GM19328 (cell line): ENCODE results near the gene OLFML2B.
"Not testable (repeated sequence)": the region's sequence is repeated elsewhere in the genome, so short reads cannot be mapped to it uniquely, and the experiment has no call there.

Source experiments
- ATAC-seq: cut with Tn5 transposase; IDR thresholded peaks from one replicate; pipeline ENCODE4 v1.9.1; 2021; ENCODE audit warnings: mild to moderate bottlenecking, moderate library complexity; ENCODE audit not compliant: unreplicated experiment

Gene OLFML2B

DNA sequence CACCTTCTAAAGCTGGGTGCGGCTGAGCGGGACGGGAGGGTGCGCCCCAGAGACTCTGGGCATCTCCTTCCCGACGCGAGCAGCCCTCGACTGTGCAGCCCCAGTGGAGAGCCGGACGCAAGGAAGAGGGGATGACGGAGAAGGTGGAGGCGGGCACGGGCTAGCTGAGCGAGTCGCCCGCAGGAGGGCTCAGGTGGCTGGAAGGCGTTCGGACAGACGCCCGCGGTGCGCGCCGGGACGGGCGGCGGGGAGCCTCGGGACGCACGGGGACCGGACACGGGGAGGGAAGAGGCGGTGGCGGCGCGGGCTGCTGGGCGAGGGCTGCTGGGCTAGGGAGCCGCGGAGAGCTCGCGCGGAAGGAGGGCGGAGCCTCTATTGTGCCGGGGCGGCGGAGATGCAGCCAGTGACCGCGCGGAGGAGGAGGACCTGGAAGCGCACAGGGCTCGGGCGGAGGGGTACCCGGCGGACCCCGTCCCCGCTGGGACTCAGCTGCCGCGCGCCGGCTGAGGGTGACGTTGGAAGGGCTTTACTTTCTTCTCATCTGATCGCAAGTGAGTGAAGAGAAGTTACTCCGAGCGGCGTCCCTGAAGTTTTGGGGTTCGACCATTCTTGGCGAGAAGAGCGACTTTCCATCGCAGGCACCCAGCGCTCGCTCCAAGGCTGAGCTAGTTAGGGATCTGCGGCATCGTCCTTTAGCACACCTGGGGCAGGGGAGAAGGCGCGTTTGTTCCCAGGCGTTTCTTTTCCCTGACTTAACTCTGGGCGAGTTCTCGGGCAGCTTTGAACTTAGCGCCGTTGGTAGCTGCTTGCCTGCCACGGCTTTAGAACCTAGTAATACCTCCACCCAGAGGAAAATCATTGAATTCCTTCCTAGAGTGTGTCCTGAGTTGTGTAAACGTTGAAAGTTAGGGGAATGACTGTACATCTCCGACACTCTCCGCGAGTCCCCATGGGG, at the start of gene OLFML2B:
Gene OLFML2B, minus strand, starts transcription at position 323 of the 955 bp plus-strand sequence. CDS start 439 bp downstream, outside the sequence.
- no peak for ATAC-seq

DNA sequence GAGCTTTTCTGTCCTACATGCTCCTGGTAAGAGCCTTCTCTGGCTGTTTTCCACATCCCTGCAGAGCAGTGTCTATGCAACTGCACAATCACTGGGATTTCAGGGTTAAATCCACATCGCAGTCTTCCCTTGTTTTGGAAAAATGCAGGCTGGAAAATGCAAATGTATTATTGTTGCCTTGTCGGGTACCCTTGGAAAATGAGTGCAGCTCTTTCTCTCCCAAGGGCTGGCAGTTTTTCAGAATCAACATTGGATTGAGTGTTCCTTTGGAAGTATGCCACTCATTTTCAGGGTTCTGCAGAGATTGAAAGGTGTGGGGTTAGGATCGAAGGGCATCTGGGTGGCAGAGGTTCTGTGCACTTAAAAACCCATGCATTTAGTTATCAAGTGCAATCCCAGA, 49.1 kb upstream of the OLFML2B start:
- no peak for ATAC-seq

DNA sequence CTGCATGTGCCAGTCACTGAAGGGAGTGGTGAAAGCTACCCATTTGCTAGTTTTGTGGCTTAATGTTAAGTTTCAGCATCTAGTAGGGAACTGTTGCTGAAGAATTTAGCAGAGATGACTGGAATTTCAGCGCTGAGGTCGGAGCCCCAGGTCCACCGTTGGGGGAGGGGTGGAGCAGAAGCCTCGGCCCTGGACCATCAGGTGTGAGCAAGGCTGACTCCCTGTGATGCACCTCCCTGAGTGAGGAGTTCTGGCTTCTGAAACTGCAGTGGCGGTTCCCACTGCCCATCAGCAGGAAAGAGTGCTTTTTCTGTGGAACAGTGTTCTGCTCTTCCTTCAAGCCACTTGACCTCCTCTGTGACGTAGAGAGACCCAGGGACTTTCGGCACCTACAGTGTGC, 47.2 kb upstream of the OLFML2B start:
- no peak for ATAC-seq

DNA sequence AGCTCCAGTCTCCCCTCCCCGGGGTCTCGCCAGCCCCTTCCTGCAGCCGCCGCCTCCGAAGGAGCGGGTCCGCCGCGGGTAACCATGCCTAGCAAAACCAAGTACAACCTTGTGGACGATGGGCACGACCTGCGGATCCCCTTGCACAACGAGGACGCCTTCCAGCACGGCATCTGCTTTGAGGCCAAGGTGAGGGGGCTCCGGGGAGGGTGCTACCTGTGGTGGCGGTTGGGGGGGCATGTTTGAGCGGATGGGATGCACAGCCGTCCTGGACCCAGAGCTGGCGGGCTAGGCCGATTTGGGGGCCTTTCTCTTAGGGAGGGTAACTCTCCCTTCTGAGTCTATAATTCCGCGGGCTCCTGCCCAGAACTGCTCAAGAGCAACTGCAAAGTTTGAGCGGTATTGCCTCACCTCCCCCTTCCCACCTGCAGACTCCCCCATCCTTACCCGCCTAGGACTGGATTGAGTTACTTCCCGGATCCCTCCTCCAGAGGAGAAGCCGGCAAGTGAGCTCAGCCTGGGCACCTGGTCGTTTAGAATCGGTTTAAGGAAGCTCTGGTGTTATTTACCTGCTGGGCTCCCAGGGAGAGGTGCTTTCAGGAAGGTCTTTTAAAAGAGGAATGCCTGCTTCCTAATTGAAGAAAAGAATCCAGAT, 46.6 kb upstream of the OLFML2B start:
- ATAC-seq: no peak

DNA sequence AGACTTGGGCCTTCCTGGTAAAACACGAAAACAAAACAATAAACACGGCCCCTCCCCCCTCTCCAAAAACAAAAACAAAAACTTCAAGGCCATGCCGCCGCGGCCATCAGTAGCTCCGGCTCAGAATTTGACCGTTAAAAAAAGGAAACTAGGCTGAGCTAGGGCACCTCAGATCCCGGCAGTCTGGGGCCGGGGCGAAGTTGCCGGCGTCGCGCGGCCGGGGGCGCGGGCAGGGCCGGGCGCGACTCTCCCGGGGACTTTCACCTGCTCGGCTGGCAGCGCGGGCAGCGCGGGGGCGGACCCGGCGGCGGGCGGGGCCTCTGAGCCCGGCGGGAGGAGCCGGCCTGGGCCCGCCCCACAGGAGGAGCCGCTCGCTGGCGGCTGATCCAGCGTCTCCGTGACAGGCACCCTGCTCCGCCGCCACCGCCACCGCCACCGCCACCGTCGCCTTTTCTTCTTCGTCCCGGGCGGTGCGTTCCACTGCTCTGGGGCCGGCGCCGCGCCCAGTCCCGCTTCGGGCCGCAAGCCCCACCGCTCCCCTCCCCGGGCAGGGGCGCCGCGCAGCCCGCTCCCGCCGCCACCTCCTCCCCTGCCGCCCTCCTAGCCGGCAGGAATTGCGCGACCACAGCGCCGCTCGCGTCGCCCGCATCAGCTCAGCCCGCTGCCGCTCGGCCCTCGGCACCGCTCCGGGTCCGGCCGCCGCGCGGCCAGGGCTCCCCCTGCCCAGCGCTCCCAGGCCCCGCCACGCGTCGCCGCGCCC, 45.8 kb upstream of the OLFML2B start, which contains the start of gene NOS1AP:
Gene NOS1AP, plus strand, starts transcription at position 358 of the 760 bp plus-strand sequence. CDS start 487 bp downstream, outside the sequence.
- peak; percentile 97 for ATAC-seq

DNA sequence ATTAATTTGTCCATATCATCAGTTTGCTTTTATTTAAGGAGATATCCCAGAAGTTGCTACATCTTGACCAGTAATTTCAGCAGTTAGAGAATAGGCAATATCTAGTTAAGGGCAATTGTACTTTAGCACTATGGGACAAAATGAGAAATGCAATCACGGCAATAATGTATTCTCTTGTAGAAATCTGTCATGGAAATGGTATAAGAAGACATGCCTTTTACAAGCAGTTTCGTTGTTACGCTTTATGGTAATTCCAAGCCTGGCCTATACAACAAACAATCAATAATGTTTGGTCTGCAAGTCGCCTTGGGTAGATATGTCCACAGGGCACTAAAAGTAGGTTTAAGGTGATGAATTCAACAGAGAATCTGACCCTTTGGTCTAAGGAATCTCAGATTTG, 44.6 kb upstream of the OLFML2B start:
- no peak for ATAC-seq

DNA sequence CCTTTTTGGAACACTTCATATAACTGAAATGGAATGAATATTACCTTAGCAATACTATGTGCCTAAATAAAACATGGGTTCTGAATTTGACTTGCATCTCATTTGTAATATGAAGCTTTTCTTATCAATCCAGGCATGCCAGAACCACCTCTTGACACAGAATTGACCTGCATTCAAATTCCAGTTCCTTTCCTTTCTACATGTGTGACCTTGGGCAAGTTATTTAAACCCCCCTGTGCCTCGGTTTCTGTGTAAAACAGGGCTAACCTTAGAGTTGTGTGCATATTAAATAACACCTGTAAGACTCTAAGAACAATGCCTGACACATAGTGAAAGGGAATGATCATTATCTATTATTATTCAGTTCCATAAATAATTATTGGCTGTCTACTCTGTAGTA, 43.8 kb upstream of the OLFML2B start:
- ATAC-seq: no peak

DNA sequence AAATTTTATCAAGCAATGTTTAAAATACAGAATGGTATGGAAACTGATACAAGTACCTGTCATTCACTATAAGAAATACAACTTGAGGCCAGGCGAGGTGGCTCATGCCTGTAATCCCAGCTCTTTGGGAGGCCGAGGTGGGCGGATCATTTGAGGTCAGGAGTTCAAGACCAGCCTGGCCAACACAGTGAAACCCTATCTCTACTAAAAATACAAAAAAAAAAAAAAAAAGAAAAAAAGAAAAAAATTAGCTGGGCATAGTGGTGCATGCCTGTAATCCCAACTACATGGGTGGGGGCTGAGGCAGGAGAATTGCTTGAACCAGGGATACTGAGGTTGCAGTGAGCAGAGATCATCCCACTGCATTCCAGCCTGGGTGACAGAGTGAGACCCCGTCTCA, 43.2 kb upstream of the OLFML2B start:
- not testable (repeated sequence) for ATAC-seq

DNA sequence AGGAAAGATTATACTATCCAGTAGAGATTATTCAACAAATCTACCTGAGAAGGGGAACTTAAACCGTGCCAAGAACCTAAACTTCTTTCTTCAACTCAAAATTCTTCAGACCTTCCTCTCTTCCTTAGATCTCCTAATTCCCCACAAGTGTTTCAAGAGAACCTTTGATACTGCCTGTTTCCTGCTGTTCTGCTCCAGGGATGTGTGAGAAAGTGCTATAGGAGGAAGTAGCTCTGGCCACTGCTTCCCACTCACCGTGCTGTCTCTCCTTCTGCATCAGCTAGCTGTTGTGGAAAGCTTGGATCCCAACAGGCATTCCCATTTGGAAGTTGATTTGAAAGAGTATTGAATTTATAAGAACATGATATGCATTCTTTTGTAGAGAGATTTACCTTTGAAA, 41.3 kb upstream of the OLFML2B start:
- no peak for ATAC-seq

DNA sequence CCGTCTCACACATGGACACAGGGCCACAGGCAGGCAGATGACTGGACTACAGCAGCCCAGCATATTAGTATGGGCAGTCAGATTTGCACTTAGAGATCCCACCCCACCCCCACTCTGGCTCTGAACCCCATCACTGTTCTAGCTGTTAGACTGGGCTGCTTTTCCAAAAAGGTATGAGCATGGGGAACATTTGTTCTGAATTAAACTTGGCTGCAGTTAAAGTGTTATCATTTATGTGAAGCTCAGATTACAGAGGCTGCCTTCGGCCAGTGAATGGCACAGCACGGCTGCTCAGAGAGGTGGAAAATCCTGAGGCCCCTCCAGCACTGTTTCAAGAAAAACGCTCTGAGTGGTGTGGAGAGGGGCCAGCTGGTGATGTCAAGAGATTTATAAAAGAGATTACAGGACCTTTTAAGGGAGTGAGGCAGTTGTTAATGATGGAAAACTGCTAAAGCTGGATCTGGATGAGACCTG, 38.9 kb upstream of the OLFML2B start:
- ATAC-seq: no peak

DNA sequence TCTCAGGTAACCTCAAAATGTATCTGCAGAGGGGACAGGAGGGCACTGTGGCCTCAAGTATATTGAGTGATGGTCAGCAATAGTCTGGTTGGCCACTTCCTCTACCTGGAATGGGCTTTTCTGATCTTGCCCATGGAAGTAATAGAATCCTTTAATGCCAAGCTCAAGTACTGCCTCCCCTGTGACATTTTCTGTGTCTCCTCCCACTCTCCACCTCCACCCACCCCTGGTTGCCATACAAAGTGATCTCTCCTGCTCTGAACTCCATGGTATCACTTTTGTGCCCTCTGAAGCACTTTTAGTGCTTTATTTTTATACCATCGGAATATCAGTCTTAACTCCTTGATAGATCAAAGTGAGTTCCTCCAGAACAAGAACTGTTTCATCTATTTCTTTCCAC, 36.6 kb upstream of the OLFML2B start:
- ATAC-seq: no peak

DNA sequence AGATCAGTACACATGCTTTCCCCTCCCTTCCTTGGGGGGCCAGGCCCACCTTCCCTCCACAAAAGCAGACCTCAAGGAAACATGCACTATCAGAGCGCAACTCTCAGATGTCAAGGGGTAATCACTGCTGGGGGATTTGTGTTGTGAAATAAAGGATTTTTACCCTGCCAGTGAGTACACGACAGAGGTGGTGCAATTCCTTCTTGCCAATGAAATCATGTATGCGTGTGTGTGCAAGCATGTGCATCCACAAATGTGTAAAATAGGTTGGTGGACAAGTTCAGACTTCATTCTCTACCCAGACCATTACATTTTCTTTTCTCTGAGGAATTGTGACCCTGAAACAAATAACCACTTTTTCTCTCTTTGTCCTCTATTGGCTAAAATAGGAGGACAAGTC, 36.1 kb upstream of the OLFML2B start:
- no peak for ATAC-seq

DNA sequence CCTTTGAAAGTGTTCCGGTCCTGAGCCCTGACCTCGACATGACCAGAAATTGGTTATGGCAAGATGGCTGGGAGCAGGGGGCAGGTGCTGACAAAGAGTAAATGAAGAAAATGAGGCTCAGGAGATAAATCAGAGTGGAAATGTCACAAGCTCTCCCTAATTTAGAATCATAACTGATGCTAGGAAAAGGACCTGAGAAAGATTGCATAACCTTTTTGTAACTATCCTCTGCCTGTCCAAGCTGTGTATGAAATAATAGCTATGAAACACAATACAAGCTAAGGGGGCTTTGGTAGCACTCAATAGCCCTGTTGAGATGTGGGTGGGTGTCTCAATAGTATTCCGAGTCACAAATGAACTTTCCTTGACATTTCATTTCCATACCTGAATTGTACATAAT, 32.9 kb upstream of the OLFML2B start:
- no peak for ATAC-seq

DNA sequence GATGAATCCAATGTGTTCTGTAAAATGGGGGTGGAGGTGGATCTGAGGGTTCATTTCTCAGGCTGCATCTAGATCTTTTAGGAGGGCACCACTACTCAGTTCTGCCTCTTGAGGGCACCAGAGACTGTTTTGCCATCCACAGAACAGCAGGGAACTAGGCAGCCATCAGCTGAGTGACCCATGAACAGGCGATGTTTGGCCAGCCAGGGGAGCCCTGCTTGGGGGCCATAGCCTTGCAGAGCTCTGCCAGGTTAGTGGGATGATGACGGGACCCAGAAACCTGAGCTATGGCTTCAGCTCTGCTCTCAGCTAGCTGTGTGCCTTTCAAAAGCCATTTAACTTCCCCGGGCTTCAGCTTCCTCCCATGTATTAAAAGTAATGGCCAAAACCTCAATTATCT, 32.4 kb upstream of the OLFML2B start:
- no peak for ATAC-seq

DNA sequence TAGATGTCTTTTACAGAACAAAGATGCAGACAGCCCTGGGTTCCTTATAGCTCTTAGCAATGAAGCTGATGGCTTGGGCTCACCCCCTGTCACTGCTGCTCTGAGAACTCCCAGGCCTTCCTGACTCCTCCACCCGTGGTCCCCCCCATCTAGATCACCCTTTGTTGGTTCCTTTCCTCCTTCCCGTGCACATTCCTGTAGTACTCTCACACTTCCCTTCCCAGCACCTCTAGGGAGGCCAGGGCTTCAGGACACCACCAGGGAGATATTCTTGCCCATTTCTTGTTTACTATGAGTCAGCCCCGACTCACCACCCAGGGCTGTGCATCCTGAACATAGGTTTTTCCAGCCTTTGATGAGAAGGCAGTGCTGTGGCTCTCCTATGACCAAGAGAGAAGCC, 31.4 kb upstream of the OLFML2B start:
- ATAC-seq: no peak

DNA sequence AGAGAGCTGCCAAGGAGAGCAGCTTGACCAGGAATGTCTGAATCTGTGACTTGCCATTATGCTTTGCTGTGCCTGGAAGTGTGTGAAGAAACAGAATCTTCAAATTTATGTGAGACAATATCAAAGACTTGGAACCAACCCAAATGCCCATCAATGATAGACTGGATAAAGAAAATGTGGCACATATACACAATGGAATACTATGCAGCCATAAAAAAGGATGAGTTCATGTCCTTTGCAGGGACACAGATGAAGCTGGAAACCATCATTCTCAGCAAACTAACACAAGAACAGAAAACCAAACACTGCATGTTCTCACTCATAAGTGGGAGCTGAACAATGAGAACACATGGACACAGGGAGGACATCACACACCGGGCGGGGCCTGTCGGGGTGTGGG, 30.3 kb upstream of the OLFML2B start:
- ATAC-seq: not testable (repeated sequence)

DNA sequence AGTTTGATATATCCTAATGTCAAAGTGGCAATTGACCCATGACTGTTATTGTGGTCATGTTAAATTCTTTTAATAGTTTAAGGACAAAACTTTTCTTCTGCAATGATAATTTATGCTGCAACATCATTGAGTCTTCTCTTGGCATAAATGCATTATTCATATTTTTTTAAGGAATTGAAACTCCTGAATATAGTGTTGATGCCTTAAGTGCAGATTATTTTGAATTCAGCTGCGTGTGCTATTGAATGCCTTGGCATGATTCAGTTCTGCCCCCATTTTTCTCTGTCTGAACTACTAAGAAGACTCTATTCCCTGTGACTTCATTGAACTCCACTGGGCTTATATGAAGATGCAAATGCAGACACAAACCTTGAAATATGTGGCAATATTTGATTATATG, 23.3 kb upstream of the OLFML2B start:
- no peak for ATAC-seq

DNA sequence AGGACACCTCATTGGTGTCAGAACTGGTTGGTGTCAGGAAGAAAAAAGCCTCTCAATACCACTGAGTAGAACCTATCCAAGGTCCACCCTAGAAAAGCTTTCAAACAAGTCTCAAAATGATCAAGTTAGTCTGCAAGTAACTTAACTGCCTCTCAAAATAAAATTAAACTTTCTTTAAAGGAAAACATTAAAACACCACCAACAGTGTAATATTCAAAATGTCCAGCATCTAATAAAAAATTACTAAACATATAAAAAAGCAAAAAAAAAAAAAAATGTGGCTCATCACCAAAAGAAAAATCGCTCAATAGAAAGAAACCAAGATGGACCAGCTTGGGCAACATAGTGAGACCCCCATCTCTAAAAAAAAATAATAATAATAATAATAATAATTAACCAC, 18.7 kb upstream of the OLFML2B start:
- no peak for ATAC-seq

DNA sequence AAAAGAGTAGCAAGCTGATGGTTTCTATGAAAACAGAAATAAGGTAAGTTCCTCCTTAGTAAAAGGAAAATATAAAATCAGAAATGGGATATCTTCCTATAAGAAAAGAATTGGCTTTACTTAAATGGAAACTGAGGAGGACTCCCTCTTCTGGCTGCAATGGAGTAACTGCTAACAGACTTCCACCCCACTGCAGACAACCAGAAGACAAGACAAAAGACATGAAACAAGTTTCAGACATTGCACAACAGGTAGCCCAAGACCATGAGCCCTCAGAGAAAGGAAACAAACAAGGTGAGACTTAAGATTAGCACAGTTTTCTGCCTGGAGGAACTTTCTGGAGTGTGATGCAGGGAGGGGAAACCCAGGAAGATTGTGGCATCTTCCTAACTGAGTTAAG, 17.0 kb upstream of the OLFML2B start:
- no peak for ATAC-seq

DNA sequence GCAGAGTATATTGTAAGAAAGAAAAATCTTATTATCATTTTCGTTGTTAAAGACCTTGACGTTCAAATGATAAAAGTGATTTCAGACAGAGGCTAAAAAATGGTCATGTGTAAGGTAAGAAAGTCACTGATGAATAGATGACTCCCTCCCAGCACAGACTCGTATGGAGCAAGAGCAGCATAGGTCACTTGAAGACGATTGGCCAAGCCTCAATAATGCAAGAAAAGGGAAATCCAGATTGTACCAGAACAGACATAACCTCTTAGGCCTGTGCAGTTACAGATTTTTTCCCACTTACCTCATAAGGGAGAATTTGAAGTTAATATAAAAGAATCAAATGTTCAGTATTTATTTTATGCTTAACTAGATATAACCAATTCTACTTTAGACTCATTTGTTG, 16.3 kb upstream of the OLFML2B start:
- ATAC-seq: no peak

DNA sequence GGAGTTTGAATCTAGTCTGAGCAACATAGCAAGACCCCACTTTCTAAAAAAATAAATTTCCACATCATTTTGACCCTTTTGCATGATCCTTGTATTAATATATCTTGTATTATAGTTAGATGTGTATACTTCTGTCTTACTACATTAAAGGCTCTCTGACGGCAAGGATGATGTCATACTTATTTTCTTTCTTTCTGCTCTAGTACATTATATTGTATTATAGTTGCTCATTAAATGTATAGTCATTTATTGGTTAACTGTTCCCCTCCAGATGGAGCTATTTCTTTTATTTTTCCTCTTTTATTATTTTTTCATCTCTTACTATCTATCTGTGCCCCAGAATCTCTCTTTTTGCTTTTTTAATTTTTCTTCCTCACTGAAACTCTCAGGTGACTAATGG, 15.0 kb upstream of the OLFML2B start:
- no peak for ATAC-seq
